GM04503 (cell line): ENCODE measurements around the gene CALD1.

Experiments used
- DNase-seq: peaks from one replicate; pipeline ENCODE4 v3.0.0-alpha.2; 2012; ENCODE audit warnings: low read depth

Gene CALD1

GRCh38 chr7:134859783-134860182, 80.3 kb downstream of the CALD1 start:
- DNase-seq = no peak

GRCh38 chr7:134865001-134865845, 85.8 kb downstream of the CALD1 start:
- no peak for DNase-seq

- DNase-seq = no peak
Measured at GRCh38 chr7:134866617-134867016, 87.2 kb downstream of the CALD1 start.

GRCh38 chr7:134870156-134870555, 90.7 kb downstream of the CALD1 start:
- DNase-seq = no peak

GRCh38 chr7:134870781-134871180, 91.3 kb downstream of the CALD1 start:
- no peak for DNase-seq

GRCh38 chr7:134873253-134873652, 93.8 kb downstream of the CALD1 start:
- DNase-seq = no peak

GRCh38 chr7:134874407-134874806, 95.0 kb downstream of the CALD1 start:
- no peak for DNase-seq

GRCh38 chr7:134875867-134876266, 96.4 kb downstream of the CALD1 start:
- DNase-seq = peak; percentile 32

- no peak for DNase-seq
Measured at GRCh38 chr7:134878746-134879357, 99.4 kb downstream of the CALD1 start.

- DNase-seq = no peak
Measured at GRCh38 chr7:134879815-134880475, 100.5 kb downstream of the CALD1 start.

- DNase-seq = no peak
Measured at GRCh38 chr7:134882481-134882880, 103.0 kb downstream of the CALD1 start.

- peak; percentile 54 for DNase-seq
Measured at GRCh38 chr7:134885967-134886352, 106.5 kb downstream of the CALD1 start.

- DNase-seq = peak; percentile 49
Measured at GRCh38 chr7:134886353-134887057, 107.1 kb downstream of the CALD1 start.

GRCh38 chr7:134887523-134887922, 108.1 kb downstream of the CALD1 start:
- no peak for DNase-seq

GRCh38 chr7:134888141-134888740, 108.8 kb downstream of the CALD1 start:
- no peak for DNase-seq

- DNase-seq = no peak
Measured at GRCh38 chr7:134890246-134891240, 111.1 kb downstream of the CALD1 start.

GRCh38 chr7:134891262-134891695, 111.8 kb downstream of the CALD1 start:
- DNase-seq = peak; percentile 42

GRCh38 chr7:134891696-134892678, 112.6 kb downstream of the CALD1 start:
- no peak for DNase-seq

GRCh38 chr7:134892963-134893362, 113.5 kb downstream of the CALD1 start:
- DNase-seq = no peak
